NCI-H446 treated with DMSO at 0.1 percent for 48 hours (cell line): ENCODE data around the gene RFXANK.
"Not testable (repeated sequence)": the region's sequence is repeated elsewhere in the genome, so short reads cannot be mapped to it uniquely, and the experiment has no call there.

Experiments
- DNase-seq: peaks from one replicate; lab custom pipeline; 2025; lab: John Stamatoyannopoulos, UW

Gene RFXANK

DNA sequence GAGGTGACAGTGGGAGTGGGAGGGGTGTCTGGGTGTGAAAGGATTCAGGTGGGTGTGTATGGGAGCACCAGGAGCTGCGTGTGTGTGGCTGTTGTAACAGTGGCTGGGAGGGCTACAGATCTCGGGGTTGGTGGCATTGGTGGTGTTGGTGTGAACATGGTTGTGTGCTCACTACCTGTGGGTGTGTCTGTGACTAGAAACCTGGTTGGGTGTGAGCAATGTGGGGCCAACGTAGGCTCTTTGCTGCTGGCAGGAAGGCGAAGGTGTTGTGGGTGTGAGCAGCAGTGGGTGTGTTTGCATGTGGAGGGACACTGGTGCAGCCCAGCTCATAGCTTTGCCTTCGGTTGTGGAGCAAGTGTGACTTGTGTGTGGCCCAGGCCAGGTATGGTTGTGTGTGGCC lies 14.9 kb downstream of the RFXANK start:
- no peak for DNase-seq

DNA sequence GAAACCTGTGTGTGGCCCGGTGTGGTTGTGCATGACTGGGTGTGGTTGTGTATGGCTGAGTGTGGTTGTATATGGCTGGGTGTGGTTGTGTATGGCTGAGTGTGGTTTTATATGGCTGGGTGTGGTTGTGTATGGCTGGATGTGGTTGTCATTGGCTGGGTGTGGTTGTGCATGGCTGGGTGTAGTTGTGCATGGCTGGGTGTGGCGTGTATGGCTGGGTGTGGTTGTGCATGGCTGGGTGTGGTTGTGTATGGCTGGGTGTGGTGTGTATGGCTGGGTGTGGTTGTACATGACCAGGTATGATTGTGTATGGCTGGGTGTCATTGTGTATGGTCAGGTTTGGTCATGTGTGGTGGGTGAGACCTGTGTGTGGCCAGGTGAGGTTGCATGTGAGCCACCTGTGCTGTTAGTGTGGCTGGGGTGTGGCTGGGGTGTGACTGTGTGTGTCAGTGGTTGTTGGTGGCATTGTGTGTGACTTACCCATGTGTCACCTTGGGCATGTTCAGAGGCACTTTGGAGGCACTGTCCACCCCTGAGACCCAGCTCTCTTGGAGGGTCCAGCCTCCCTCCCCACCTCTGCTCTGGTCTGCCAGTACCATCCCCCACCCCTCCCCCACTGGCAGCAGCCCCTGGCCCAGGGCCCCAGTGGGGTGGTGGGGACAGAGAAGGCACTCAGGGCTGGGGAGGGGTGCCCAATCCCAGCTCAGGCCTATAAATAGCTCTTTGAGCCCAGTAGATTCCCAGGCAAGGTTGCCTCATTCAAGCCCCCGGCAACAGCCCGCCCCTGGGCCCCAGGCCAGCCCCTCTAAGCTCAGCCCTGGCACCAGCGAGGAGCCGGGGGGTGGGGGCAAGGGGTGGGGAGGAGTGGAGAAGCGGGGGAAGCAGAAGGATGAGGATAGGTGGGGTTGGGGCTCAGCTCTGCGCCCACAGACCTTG lies 15.8 kb downstream of the RFXANK start:
- DNase-seq, result no peak

DNA sequence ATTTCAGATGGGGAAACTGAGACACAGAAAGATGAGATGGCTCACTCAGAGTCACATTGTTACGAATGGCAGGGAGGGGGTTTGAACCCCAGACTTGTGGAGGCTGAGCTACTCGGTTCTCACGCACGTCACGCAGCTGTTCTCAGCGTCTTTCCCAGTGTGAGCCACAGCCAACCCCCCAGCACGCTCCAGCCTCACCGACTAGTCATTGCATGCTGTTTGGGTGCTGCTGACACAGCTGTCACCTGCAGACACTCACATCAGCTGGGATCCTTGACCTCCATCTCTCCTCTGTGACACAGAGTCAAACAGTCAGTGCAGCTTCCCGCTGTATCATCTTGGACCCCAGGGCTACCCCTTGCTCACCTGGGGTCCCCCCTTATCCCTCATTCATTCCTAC lies 17.3 kb downstream of the RFXANK start:
- DNase-seq, result no peak

DNA sequence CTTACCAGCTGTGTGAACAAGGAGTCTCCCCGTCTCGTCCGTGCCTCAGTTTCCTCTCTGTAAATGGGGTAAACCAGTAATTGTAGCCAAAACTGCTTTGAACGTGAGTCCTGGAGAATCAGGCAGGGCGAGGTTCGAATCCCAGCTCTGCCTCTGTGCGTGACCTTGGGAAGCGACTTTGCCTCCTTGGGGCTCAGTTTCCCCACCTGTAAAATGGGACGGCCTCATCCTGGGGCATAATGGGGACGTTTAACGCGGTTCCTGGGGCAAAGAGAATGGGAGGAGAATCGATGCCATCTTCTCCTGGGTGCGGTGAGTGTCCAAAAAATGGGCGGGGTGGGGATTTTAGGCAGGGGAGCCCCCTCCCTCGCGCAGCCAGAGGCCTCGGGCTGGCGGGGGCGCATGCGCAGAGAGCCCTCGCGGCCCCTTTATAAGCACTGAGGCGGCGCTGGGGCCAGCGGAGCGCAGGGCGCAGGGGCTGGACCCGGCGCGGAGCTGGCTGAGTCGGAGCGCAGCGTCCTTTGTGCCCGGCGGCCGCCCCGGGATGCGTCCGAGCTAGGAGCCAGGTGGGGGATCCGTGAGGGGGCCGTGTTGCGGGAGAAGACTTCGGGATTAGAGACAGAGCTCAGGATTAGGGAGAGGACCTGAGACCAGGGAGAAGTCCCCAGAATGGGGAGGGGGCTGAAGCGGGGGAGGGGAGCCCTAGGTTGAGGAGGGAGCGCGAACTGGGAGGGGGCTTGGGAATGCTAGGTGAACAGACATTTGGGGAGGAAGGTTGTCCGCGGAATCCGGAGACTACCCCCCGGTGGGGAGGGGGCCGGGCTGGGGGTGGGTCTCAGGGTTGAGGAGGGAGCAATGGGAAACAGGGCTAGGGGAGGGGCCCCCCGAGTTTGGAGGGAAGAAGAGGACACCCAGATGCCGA lies 19.7 kb downstream of the RFXANK start, which contains the start of gene NCAN:
Gene NCAN, plus strand, starts transcription at position 460 of the 922 bp plus-strand sequence. CDS start 4,996 bp downstream, outside the sequence.
- no peak for DNase-seq

DNA sequence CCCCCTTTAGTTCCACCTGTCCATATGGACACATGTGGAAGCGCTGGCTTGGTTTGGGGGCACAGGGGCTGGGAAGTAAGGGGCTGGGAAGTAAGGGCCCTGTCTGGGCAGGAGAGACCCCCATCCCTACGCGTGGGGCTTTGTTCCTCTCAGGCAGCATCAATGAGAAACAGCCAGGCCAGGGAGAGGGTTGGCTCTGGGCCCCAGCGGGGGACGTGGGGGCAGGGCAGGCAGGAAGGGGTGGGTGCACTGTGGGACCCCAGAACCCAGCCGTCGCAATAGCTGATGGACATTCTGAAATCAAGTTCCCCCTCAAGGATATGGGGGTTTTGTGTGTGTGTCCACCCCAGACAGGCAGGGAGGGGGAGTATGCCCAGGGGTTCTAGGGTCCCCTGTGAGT lies 20.9 kb downstream of the RFXANK start:
- DNase-seq, result no peak

DNA sequence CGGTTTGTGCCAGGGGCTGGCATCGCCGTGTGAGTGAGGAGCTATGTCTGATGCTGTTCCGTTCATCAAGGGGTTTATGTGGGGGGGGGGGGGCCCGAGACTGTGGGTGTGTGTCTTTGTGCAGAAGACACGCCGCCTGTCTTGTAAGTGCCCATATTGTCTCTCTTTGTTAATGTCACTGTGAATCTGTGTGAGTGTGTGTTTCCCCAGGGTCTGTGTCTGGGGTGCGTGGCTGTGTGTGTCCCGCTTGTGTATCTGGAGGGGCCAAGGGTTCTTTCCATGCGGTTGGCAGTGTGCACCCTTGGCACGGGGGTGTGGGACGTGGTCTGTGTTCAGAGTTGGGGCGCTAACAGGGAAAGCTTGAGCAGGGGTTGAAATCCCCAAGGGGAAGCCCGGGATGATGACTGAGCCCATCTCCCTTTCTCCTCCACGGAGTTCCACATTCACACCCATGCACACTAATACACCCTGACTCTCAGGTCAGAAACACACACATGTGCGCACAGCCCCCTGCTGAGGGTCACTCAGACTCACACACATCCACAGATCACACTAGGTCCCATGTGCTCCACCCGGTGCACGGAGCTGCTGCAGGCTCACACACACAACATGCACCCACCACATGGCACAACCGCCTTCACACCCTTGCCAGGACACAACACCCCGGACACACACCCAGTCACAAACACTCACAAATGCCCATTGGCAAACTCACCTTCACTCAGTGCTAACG lies 21.5 kb downstream of the RFXANK start:
- DNase-seq, result no peak

DNA sequence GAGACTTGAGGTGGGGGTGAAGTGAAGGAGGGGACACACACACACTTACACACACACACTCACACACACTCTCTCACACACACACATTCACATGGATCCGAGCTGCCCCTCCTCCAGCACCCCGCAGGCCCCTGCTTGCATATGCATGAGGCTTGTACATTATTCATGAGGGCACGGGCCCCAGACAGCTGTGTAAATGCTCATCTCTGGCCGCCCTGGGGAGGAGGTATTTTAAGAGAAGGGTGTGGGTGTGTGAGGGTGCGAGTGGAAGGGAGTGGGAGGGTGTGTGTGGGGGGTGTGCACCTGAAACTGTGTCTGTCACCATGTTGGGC lies 22.1 kb downstream of the RFXANK start:
- DNase-seq, result no peak

DNA sequence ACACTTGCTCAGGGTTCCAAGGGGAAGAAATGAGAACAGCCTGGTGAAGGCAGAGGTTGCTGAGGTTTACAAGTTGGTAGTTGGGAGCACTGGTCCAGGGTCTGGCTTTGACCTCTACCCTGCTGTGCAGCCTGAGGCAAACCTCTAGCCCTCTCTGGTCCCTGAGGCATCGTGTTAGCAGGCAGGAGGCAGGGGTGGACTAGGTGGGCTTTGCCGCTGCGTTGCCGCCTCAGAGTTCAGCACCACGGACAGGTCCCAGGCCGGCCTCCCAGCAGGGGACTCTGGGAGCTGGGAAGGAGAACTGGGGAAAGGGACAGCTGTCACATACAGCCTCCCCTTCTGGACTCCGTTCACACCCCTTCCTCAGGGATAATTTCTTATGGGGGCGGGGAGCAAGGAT lies 22.8 kb downstream of the RFXANK start:
- no peak for DNase-seq

DNA sequence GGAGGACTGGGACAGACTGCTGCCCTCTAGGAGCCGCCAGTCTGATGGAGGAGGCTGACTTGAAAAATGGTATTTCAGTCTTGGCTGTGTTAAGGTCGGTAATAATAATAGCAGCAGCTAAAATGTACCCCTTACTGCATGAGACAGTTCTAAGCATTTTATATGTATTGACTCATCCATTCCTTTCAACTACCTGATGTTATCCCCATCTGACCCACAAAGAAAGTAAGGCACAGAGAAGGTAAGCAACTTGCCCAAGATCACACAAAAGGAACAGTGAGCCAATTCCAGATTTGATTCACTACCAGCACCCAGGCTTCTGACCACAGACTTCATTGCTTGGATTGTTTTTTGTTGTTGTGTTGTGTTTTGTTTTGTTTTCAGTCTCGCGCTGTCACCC lies 23.7 kb downstream of the RFXANK start:
- no peak for DNase-seq

DNA sequence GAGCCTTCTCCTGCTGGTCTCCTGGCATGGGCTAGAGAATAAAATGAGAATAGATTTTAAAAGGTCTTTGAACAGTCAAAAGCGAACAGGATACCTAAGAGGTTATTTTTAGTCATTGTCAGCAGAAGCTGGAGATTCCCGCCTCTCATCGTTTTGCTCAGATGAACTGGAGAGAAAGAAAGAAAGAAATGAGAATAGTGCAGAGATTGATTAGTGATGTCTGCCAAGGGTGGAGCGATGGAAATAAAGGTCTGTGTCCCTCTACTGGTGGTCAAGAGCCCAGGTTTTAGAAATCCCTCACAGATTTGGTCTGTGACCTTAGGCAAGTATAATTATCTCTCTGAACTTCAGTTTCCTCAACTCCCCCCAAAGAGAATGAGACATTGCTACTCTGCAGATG lies 25.0 kb downstream of the RFXANK start:
- peak; percentile 32 for DNase-seq

DNA sequence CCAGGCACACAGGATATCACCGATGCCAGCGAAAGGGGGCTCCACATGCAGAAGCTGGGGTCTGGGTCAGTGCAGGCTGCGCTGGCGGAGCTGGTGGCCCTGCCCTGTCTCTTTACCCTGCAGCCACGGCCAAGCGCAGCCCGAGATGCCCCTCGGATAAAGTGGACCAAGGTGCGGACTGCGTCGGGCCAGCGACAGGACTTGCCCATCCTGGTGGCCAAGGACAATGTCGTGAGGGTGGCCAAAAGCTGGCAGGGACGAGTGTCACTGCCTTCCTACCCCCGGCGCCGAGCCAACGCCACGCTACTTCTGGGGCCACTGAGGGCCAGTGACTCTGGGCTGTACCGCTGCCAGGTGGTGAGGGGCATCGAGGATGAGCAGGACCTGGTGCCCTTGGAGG lies 26.9 kb downstream of the RFXANK start:
- no peak for DNase-seq

DNA sequence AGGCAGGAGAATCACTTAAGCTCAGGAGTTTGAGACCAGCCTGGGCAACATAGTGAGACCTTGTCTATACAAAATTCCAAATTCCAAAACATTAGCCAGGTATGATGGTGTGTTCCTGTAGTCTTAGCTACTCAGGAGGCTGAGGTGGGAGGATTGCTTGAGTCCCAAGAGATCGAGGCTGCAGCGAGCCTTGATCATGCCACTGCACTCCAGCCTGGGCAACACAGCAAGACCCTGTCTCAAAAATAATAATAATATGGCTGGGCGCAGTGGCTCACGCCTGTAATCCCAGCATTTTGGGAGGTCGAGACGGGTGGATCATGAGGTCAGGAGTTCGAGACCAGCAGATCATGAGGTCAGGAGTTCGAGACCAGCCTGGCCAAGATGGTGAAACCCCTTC lies 28.9 kb downstream of the RFXANK start:
- DNase-seq, result not testable (repeated sequence)

DNA sequence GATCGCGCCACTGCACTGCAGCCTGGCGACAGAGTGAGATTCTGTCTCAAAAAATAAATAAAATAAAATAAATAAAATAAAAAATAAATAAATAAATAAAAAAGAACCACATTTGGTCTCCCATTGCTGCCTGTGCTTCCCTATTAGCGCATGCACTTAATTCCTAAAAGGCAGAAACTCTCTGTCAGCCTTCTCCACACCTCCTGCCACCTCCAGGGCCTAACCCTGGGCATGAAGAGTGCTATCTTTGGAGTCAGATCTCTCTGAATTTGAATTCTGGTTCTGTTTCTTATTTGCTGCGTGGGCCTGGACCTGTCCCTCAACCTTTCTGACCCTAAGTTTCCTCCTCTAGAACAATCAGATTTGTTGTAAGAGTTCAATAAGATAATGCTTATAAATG lies 31.0 kb downstream of the RFXANK start:
- DNase-seq, result no peak

DNA sequence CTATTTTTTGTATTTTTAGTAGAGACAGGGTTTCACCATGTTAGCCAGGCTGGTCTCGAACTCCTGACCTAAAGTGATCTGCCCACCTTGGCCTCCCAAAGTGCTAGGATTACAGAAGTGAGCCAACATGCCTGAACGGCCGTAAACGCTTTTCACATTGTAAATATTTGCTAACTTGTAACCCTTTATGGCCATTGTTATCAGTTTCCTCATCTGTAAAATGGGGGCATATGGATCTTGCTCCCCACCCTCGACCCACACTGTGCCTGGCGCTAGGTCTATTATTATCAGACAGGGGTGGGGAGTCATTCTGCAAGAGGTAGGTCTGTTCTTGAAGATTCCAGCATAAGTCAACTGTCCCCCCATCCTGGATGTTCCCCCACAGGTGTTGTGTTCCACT lies 31.6 kb downstream of the RFXANK start:
- no peak for DNase-seq

DNA sequence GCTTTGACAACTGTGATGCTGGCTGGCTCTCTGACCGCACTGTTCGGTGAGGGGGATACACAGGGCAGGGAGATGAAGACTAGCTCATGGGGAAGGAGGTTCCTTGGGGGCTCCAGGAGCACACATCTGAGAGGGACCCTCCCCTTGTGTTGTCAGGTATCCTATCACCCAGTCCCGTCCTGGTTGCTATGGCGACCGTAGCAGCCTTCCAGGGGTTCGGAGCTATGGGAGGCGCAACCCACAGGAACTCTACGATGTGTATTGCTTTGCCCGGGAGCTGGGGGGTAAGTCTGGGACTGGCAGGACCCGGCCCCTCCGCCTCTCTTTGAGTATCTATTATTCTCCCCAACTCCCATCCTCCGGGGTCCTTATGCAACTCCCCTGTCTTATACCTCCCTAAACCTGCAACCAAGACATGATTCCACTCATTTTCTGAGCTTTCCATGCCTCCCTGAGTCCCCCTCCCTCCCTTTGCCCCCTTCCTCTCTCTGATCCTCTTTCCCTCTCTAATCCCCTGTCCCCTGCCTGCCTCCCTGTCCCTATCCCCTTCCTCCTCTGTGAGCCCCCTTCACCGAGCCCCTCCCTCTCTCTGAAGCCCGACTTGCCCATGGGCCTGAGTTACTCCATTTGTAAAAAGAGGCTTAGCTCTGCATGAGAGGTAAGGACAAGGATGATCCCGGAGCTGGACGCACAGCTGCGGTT lies 32.2 kb downstream of the RFXANK start:
- DNase-seq, result no peak

DNA sequence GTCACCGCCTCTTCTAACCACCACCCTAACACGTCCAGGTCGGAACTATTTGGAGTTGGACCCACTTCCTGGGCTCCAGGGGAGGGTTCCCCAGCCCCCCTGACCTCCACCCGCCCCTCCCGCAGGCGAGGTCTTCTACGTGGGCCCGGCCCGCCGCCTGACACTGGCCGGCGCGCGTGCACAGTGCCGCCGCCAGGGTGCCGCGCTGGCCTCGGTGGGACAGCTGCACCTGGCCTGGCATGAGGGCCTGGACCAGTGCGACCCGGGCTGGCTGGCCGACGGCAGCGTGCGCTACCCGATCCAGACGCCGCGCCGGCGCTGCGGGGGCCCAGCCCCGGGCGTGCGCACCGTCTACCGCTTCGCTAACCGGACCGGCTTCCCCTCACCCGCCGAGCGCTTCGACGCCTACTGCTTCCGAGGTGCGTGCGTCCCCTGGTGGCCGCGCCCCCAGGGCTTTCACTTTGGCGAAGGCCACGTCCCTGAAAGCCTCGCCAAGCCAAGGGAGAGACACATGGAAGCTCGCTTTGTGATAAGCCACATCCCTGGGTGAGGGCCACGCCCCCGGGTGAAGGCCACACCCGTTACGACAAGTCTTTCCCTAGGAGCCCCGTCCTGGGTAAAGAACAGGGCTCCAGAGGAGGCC lies 32.9 kb downstream of the RFXANK start:
- DNase-seq, result peak; percentile 9

DNA sequence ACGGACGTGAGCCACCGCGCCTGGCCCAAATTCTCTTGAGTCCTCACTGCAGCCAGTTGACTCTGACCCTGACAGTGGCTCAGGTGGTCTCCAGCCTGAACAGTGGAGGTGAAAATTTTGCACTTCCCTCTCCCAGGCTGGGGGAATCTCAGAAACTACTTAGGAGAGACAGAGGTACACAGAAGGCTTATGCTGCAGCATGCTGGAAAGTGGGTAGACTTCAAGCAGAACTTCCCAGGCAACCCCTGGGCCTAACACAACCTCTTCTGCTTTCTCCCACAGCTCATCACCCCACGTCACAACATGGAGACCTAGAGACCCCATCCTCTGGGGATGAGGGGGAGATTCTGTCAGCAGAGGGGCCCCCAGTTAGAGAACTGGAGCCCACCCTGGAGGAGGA lies 34.1 kb downstream of the RFXANK start:
- DNase-seq, result no peak

DNA sequence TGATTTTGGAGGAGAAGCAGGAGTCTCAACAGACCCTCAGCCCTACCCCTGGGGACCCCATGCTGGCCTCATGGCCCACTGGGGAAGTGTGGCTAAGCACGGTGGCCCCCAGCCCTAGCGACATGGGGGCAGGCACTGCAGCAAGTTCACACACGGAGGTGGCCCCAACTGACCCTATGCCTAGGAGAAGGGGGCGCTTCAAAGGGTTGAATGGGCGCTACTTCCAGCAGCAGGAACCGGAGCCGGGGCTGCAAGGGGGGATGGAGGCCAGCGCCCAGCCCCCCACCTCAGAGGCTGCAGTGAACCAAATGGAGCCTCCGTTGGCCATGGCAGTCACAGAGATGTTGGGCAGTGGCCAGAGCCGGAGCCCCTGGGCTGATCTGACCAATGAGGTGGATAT lies 34.6 kb downstream of the RFXANK start:
- no peak for DNase-seq

DNA sequence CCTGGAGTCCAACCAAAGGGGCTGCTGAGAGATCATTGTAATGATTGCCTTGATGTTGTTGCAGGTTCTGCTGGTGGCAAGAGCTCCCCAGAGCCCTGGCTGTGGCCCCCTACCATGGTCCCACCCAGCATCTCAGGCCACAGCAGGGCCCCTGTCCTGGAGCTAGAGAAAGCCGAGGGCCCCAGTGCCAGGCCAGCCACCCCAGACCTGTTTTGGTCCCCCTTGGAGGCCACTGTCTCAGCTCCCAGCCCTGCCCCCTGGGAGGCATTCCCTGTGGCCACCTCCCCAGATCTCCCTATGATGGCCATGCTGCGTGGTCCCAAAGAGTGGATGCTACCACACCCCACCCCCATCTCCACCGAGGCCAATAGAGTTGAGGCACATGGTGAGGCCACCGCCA lies 35.2 kb downstream of the RFXANK start:
- DNase-seq, result no peak

DNA sequence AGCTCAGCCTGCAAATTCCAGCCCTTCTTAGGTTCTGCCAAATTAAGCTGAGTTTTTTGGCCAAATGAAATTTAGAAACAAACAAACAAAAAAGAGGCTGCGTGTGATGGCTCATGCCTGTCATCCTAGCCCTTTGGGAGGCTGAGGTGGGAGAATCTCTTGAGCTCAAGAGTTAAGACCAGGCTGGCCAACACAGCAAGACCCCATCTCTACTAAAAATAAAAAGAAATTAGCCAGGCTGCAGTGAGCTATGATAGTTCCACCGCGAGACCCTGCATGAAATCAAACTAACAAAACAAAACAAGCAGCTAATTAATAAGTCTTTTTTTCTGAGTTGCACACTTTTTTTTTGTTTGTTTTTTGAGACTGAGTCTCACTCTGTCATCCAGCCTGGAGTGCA lies 37.6 kb downstream of the RFXANK start:
- DNase-seq, result no peak

DNA sequence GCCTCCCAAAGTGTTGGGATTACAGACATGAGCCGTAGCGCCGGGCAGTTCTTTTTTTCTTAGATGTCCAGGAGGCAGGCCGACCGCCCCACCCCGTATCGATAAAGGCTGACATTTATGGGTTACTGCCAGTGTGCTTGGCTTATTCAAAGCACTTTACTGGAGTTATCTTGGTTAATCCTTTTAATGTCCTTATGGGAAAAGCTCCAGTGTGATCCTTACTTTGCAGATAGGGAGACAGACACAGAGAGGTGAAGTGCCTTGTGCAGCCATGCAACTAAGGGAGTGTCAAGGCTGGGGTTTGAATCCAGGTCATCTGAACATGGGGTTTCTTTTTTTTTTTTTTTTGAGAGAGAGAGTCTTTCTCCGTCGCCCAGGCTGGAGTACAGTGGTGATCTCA lies 38.9 kb downstream of the RFXANK start:
- DNase-seq, result no peak
